Measurements from ENCODE around the gene RNF115.
"Not testable (repeated sequence)": the region's sequence is repeated elsewhere in the genome, so short reads cannot be mapped to it uniquely, and the experiment has no call there.

Gene RNF115

GRCh38 chr1:145823565-145824498 is at the start of gene RNF115, which contains the start of gene POLR3C:
Gene RNF115, minus strand, starts transcription at chr1:145824095. Its CDS starts 222 bp downstream, at chr1:145823873.
Gene POLR3C, plus strand, starts transcription at chr1:145824200. Its CDS starts 1,577 bp downstream, at chr1:145825777.
- in situ Hi-C loops (cut with MboI; ENCODE audit: low sequenced_read_pairs): no loop called here

- in situ Hi-C loops (cut with MboI; ENCODE audit: low sequenced_read_pairs): no loop called here
Measured at GRCh38 chr1:145871994-145872924, 48.4 kb upstream of the RNF115 start.

GRCh38 chr1:145868232-145868631 is 44.3 kb upstream of the RNF115 start:
- in situ Hi-C loops (cut with MboI; ENCODE audit: low sequenced_read_pairs): no loop called here

GRCh38 chr1:145863282-145864018 is 39.6 kb upstream of the RNF115 start:
- in situ Hi-C loops (cut with MboI; ENCODE audit: low sequenced_read_pairs): no loop called here

GRCh38 chr1:145859491-145860023 is 35.7 kb upstream of the RNF115 start:
- in situ Hi-C loops (cut with MboI; ENCODE audit: low sequenced_read_pairs): loop anchor here (10.0 kb wide), 2 partner anchors 45 to 155 kb away; no protein-coding TSS in a partner anchor

- in situ Hi-C loops (cut with MboI; ENCODE audit: low sequenced_read_pairs): loop anchor here (10.0 kb wide), 2 partner anchors 46 to 156 kb away; no protein-coding TSS in a partner anchor
Measured at GRCh38 chr1:145858901-145859490, 35.1 kb upstream of the RNF115 start, which contains the start of gene PIAS3. Gene PIAS3, minus strand, starts transcription at chr1:145859081. Its CDS starts 91 bp downstream, at chr1:145858990.

- in situ Hi-C loops (cut with MboI; ENCODE audit: low sequenced_read_pairs): loop anchor here (10.0 kb wide), 2 partner anchors 46 to 156 kb away; no protein-coding TSS in a partner anchor
Measured at GRCh38 chr1:145858238-145858900, 34.5 kb upstream of the RNF115 start.

- in situ Hi-C loops (cut with MboI; ENCODE audit: low sequenced_read_pairs): loop anchor here (10.0 kb wide), 2 partner anchors 48 to 158 kb away; no protein-coding TSS in a partner anchor
Measured at GRCh38 chr1:145857170-145857569, 33.3 kb upstream of the RNF115 start.

GRCh38 chr1:145855426-145855948 is 31.6 kb upstream of the RNF115 start:
- in situ Hi-C loops (cut with MboI; ENCODE audit: low sequenced_read_pairs): loop anchor here (10.0 kb wide), 2 partner anchors 49 to 159 kb away; no protein-coding TSS in a partner anchor

- in situ Hi-C loops (cut with MboI; ENCODE audit: low sequenced_read_pairs): loop anchor here (10.0 kb wide), 2 partner anchors 55 to 165 kb away; no protein-coding TSS in a partner anchor
Measured at GRCh38 chr1:145849356-145850160, 25.7 kb upstream of the RNF115 start.

- in situ Hi-C loops (cut with MboI; ENCODE audit: low sequenced_read_pairs): no loop called here
Measured at GRCh38 chr1:145847827-145848226, 23.9 kb upstream of the RNF115 start.

- in situ Hi-C loops (cut with MboI; ENCODE audit: low sequenced_read_pairs): no loop called here
Measured at GRCh38 chr1:145846201-145846612, 22.3 kb upstream of the RNF115 start.

GRCh38 chr1:145845514-145846161 is 21.7 kb upstream of the RNF115 start, which contains the start of gene NUDT17:
Gene NUDT17, plus strand, starts transcription at chr1:145845630. Its CDS starts 11 bp downstream, at chr1:145845641.
- in situ Hi-C loops (cut with MboI; ENCODE audit: low sequenced_read_pairs): no loop called here

- in situ Hi-C loops (cut with MboI; ENCODE audit: low sequenced_read_pairs): no loop called here
Measured at GRCh38 chr1:145845144-145845513, 21.2 kb upstream of the RNF115 start.

- in situ Hi-C loops (cut with MboI; ENCODE audit: low sequenced_read_pairs): no loop called here
Measured at GRCh38 chr1:145843031-145843430, 19.1 kb upstream of the RNF115 start.

GRCh38 chr1:145837656-145838055 is 13.8 kb upstream of the RNF115 start:
- in situ Hi-C loops (cut with MboI; ENCODE audit: low sequenced_read_pairs): no loop called here

GRCh38 chr1:145830810-145831209 is 6.9 kb upstream of the RNF115 start:
- in situ Hi-C loops (cut with MboI; ENCODE audit: low sequenced_read_pairs): not testable (repeated sequence)

Data from HL-60/S4 treated with retinoic acid at 250 ng/mL for 4 days and 3 days (cell line).